HG02970 (cell line): ENCODE data around the gene CASP7.
A peak's percentile ranks its signal among the peaks of the same experiment; 100 is the strongest.

Experiments used
- ATAC-seq: cut with Tn5 transposase; IDR thresholded peaks from one replicate; pipeline ENCODE4 v1.9.1; 2021; ENCODE audit warnings: mild to moderate bottlenecking, moderate library complexity, moderate number of reproducible peaks; ENCODE audit not compliant: unreplicated experiment, low FRiP score

The CASP7 gene

GRCh38 chr10:113665352-113665751, 14.4 kb upstream of the CASP7 start:
- no peak for ATAC-seq

- no peak for ATAC-seq
Observed at GRCh38 chr10:113665806-113666354, 13.8 kb upstream of the CASP7 start.

DNA sequence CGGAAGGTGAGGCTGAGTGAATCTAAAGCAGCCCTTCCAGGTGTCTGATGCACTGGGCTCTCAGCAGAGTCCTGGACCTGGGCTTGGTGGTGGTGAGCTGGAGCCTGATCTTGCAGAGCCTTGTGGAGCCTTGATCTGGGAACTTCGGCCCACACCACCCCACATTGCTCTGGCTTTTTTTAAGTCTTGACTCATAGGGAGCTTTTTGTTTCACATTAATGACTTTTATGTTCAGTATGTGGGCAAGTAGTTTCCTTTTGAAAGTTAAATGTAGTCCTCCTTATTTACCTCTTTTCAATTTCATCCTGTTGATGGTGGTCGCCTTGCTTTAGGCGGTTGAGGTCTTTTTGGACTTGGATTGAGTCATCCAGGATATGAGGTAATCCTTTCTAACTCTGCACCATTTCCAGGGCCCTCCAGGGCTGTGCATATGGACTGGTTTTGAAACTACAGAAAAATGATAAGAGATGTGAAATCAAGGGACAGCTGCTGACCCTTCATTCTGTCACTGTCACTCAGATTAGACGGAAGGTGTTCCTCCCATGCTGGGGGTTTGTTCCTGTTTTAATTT, 12.9 kb upstream of the CASP7 start:
- ATAC-seq, result peak; percentile 47

DNA sequence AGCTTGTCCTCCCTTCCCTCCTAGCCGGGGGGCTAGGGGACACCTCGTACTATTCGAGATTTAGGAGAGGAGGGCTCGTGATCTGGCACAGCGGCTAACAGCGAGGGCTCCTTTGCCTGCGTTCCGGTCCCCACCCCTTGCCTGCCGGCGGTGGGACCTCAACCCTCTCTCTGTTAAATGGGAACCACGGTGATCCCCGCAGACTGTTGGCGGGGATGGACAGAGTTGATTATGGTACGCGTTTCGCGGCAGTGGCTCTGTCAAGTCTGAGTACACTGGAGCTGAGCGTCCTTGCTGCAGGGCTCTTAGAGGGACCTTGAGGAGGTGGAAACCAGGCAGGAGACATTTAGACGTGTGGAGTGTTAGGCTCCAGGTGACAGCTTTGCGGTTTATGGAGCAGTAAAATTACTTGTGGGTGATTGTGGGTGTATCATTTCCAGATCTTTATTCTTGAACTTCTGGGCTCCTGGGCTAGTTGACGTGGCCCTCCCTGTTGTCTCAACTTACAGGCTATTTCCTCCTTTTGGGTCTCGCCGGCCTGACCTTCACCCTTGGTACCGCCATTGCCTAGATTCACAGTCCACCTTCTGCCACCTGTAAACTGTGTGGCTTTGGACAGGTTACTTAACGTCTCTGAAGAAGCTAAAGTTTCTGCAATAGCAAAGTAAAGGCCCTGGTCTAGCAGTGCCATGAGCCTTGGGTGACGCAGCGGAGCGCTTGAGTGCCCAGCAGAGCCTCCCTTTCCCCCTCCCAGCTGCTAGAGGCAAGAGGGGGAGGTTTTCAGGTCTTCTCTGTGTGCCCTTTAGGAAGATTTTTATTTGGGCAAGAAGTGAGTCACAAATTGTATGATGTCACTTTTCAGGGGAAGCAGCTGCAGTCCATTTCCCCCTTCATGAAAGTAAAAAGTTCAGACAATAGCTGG, 739 bp downstream of the CASP7 start:
- ATAC-seq, result peak; percentile 10

DNA sequence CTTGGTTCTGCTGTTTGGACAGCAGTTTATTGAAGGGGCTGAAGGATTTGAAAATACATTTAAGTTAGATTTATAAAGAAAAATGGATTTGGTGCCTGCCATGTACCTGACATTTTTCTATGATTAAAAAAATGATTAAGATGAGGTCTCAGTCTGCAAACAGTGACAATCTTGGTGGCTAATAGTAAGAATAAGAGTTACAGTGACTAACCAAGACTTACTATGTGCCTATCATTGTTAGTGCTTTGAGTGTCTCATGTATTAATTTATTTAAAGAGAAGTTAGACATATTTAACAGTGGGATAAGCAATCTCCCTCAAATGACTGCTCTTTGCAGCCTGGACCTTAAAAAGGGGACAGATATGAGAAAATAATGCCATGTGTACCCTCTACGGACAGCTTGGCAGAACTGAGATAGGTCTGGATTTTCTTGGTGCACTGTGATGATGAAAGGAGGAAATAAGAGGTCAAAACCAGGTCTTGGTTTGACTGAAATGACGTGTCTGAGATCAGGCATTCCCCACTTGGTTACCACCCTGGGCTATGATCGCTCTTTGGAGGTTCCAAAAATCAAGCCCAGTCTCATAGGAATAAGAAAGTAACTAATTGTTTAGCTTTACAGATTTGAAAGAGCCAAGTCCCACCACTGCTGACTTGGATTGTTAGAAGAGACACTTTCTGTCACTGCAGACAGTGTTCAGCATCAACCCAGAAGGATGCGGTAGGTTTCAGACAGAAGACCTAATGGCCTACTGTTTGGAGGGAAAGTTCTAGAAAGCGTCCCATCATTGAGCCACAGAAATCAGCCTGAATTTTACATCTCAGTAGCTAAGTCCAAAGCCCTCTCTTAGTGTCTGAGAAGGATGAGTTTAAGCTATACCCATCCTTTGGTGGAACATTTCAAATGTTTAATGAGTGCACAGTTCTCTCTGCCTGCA, 2.1 kb downstream of the CASP7 start:
- peak; percentile 53 for ATAC-seq

- ATAC-seq, result no peak
Observed at GRCh38 chr10:113683300-113683699, 3.6 kb downstream of the CASP7 start.

- no peak for ATAC-seq
Observed at GRCh38 chr10:113686028-113686427, 6.3 kb downstream of the CASP7 start.

DNA sequence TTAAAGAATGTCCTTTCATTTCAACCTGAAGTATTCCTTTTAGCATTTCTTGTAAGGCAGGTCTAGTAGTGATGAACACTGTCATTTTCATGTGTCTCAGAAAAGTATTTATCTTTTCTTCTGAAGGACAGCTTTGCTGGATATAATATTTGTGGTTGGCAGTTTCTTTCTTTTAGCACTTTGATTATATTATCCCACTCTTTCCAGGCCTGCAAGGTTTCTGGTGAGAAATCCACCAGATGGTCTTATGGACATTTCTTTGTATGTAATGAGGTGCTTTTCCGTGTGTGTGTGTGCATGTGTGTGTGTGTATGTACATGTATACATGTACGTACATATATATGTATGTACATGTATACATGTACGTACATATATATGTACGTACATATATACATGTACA, 7.3 kb downstream of the CASP7 start:
- no peak for ATAC-seq

- ATAC-seq, result no peak
Observed at GRCh38 chr10:113689057-113689456, 9.3 kb downstream of the CASP7 start.

DNA sequence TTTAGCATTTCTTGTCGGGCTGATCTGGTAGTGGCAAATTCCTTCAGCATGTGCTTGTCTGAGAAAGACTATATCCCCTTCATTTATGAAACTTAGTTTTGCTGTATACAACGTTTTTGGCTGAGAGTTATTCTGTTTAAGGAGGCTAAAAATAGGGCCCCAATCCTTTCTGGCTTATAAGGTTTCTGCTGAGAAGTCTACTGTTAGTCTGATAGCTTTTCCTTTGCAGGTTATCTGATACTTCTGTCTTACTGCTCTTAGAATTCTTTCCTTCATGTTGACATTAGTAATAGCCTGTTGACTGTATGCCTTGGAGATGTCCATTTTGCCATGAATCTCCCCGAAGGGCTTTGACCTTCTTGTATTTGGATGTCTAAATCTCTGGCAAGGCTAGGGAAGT, 9.9 kb downstream of the CASP7 start:
- no peak for ATAC-seq

DNA sequence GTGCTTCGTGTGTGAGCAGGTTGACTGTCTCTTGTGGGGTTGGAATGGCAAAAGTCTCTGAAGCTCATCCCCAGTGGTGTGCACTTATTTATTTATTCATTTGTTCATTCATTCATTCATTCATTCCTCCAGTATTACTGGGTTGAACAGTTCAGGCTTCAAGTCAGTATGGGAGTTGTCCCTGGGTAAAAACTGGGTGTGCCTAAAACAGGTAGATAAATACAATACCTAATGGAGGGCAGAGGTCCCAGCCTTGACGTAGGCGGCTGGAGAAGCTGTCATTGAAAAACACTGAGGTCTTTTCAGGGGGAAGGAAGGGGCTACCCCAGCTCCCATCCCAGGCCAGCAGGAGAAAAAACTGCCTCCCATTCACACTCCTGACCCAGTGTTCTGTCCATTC, 11.0 kb downstream of the CASP7 start:
- no peak for ATAC-seq

- ATAC-seq, result no peak
Observed at GRCh38 chr10:113691381-113691780, 11.7 kb downstream of the CASP7 start.

GRCh38 chr10:113692271-113692670, 12.6 kb downstream of the CASP7 start:
- ATAC-seq, result no peak

DNA sequence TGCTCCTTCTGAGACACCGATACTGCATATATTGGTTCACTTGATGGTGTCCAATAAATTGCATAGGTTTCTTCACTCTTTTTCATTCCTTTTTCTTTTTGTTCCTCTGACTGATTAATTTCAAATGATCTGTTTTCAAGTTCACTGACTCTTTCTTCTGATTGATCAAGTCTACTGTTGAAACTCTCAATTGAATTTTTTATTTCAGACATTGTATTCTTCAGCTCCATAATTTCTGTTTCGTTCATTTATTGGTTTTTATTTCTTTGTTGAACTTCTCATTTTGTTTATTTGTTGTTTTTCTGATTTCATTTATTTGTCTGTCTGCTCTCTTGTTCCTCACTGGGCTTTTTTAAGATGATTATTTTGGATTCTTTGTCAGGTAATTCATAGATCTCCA, 13.6 kb downstream of the CASP7 start:
- no peak for ATAC-seq

- ATAC-seq, result no peak
Observed at GRCh38 chr10:113695691-113696090, 16.0 kb downstream of the CASP7 start.

DNA sequence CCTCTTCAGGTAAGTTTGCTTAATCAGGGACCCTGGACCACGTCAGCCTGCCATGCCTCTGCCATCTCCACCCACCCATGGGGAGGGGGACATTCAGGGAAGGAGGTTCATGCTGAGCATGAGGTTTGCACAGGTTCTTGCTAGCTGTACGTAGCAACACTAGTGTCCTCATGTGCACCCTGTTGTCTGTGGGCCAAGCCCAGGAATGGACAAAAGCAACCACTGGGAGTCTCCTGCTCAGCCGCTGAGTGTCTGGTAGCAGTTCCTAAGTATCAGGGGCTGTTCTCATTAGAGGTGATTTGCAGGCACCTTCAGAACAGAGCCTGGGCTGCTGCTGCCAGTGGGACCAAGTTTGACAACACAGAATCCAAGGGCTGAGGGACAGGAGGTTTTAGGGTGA, 17.9 kb downstream of the CASP7 start:
- ATAC-seq, result no peak

DNA sequence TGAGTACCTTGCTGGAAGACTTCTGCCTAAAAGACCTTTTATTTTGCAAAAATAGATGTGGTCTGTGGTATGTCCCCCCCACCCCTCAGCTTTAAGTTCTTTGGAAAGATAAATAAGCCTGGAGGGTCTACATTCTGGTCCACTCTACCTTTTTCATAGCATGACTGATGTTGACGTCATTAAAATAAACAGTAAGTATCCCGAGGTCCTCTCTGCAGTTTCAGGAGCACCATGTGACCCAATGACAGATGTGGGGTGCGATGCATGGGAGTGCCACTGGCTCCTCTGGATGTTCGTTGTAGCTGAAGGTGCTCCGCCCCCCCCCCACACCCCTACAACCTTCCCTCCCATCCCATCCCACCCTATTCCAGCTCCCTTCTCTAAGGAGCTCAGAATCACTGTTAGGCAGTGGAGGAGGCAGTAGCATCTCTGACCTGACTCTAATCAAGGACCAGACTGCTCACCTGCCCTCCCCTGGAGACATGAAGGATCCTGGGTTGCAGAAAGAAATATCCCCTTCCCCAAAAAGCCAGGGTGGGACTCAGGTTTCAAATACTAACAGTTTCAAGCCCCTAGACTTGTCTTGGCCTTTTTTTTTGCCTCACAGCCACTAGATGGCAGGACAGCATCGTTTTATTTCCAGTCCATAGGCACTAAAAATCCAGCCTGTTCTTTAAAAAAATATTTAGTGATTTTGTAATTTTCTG, 25.1 kb downstream of the CASP7 start:
- ATAC-seq, result no peak

DNA sequence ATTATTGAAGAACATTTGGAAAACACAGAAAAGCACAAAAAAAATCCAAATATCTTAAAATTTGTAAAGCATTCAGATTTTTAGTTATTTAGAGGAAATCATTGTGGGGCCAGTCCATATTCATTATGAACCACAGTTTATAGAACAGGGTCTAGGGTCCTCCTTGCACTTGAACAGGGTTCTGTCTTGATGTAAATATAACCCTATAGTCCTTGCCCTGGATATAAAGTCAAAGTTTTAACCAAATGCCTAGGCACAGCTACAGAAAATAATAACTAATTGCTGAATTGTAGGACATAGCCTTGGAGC, 25.6 kb downstream of the CASP7 start:
- ATAC-seq, result no peak

GRCh38 chr10:113706623-113707022, 26.9 kb downstream of the CASP7 start:
- ATAC-seq, result no peak

- ATAC-seq, result no peak
Observed at GRCh38 chr10:113708640-113709039, 28.9 kb downstream of the CASP7 start.
